Body of pancreas (tissue), 4 donors: ENCODE measurements around the gene SLC13A3. TPM values are rescaled to one million over a fixed set of nuclear protein-coding genes. Genes with fewer than 3 reads are reported as not detected.

Experiments used
- ATAC-seq: fragments of 150-250 bp; one replicate; pipeline ENCODE4 v1.9.1; 2016
- DNase-seq, 4 donors: peaks; one replicate each; pipeline ENCODE4 v3.0.0-alpha.2; 2019
- H3K27ac ChIP-seq, 4 donors: fragments of 200-600 bp; sonication (generic); 1 replicate in 3 of 4; 2 replicates in 1 of 4; pipeline versions ENCODE4 v1.5.1 to v1.6.1; 2016 to 2019; ENCODE audit warnings: mild to moderate bottlenecking in 1 of 4, mixed read lengths in 1 of 4, moderate library complexity in 1 of 4
- H3K27me3 ChIP-seq, 2 donors: fragments of 200-600 bp; sonication (generic); one replicate each; pipeline ENCODE4 v1.6.0; 2016; ENCODE audit warnings: mild to moderate bottlenecking in 1 of 2
- H3K36me3 ChIP-seq, 2 donors: fragments of 200-600 bp; sonication (generic); replicated peaks in 1 of 2; 2 replicates each; pipeline ENCODE4 v1.5.1; 2016; ENCODE audit warnings: low read depth in 2 of 2; ENCODE audit not compliant: insufficient read depth in 1 of 2
- H3K4me1 ChIP-seq: fragments of 200-600 bp; sonication (generic); one replicate; pipeline ENCODE4 v1.6.0; 2016
- H3K4me3 ChIP-seq, 2 donors: fragments of 200-600 bp; sonication (generic); 1 replicate in 1 of 2; 2 replicates in 1 of 2; pipeline ENCODE4 v1.5.1; 2016 to 2019
- H3K9me3 ChIP-seq, 3 donors: fragments of 200-600 bp; sonication (generic); 1 replicate in 2 of 3; 2 replicates in 1 of 3; pipeline ENCODE4 v1.5.1; 2016
- POLR2A ChIP-seq, 3 donors: fragments of 450-650 bp; IDR thresholded peaks; one replicate each; pipeline ENCODE4 v1.6.1; 2016; ENCODE audit warnings: antibody characterized with exemption in 3 of 3, mild to moderate bottlenecking in 2 of 3
- WGBS, 2 donors: methylation state at CpG; one replicate each; pipeline ENCODE4 v1.1.5; 2017; 5-methylcytosine and 5-hydroxymethylcytosine counted together
- intact Hi-C: fragments of 100-400 bp; cut with DNase I; formaldehyde crosslinking; loops from one replicate; pipeline ENCODE4 v1.15.1; 2023
- total RNA-seq, 2 donors: library from RNA; depleted of rRNA; stranded (reverse); fragments of >200 nt; gene quantifications; one replicate each; pipeline ENCODE4 v1.1.0, GENCODE V29; 2016
- TF ChIP-seq, protein P1 (sequence below), 7 experiments: fragments of 450-650 bp in 4 of 7; fragments of 200-600 bp in 3 of 7; sonication (generic) in 3 of 7; IDR thresholded peaks; one replicate each; pipeline ENCODE4 v1.5.1; 2016 to 2019; ENCODE audit warnings: antibody characterized with exemption in 7 of 7

SLC13A3 gene
- total RNA-seq, 2 donors from 2014 or later, result 3.4 to 6.3 TPM

DNA sequence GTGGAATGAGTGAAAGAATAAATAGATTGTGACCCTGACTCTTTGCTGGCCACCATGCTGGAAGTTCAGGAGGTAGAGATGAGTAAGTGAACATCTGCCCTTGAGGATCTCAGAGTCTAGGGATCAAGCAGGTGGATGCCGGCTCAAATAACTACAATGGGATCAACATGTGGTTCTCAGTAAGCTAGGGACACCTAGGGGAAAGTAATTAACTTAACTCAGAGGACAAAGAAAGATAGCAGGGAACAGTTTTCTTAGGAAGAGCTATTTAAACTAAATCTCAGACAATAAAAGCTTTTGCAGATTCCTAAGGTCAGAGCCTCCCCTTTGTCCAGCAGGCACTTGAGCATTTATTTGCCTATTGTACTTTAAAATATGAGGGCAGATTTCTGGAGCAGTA, 29.1 kb downstream of the SLC13A3 start:
- WGBS, 2 donors, result 50 to 69% methylated on average over 1 of the region's 1 CpG
- DNase-seq (no peak), ATAC-seq (no peak)
- no peak for TF ChIP-seq POLR2A (IDR thresholded peaks at IDR 0.05)
- TF ChIP-seq, protein P1, sequence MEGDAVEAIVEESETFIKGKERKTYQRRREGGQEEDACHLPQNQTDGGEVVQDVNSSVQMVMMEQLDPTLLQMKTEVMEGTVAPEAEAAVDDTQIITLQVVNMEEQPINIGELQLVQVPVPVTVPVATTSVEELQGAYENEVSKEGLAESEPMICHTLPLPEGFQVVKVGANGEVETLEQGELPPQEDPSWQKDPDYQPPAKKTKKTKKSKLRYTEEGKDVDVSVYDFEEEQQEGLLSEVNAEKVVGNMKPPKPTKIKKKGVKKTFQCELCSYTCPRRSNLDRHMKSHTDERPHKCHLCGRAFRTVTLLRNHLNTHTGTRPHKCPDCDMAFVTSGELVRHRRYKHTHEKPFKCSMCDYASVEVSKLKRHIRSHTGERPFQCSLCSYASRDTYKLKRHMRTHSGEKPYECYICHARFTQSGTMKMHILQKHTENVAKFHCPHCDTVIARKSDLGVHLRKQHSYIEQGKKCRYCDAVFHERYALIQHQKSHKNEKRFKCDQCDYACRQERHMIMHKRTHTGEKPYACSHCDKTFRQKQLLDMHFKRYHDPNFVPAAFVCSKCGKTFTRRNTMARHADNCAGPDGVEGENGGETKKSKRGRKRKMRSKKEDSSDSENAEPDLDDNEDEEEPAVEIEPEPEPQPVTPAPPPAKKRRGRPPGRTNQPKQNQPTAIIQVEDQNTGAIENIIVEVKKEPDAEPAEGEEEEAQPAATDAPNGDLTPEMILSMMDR (IDR thresholded peaks at IDR 0.05), result no peak
- Histone ChIP-seq H3K36me3 (no peaks in the 10 kb centered on the region), H3K27ac (no peak overlapping the region), H3K9me3 (no peaks in the 10 kb centered on the region), H3K4me3 (no peak overlapping the region), H3K27me3 (no peaks in the 10 kb centered on the region), H3K4me1 (no peaks in the 10 kb centered on the region)
- intact Hi-C loops, result no loop called here

DNA sequence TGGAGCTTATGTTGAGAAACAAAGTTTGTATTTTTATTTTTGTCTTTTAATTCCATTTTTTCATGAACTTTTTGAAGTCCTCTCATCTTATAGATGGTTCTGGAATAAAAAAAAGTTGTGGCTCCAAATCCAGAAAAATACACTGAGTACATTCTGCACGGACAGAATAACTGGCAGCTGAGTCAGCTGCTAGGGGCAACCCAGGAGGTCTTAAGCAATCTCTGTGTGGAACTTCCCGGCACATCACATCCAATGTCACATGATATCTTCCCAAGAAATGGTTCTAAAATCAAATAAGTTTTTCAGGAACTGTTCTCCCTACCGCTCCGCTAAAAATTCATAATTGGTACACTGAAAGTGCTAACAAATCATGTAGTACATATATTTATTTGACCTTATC, 29.8 kb downstream of the SLC13A3 start:
- no peak for ATAC-seq
- Histone ChIP-seq H3K4me1 (no peaks in the 10 kb centered on the region), H3K27me3 (no peaks in the 10 kb centered on the region), H3K27ac (no peak overlapping the region), H3K9me3 (no peaks in the 10 kb centered on the region), H3K36me3 (no peaks in the 10 kb centered on the region), H3K4me3 (no peak overlapping the region)
- no peak for DNase-seq
- 72 to 90% methylated on average over 4 of the region's 4 CpGs for WGBS, 2 donors
- TF ChIP-seq, protein P1 (IDR thresholded peaks at IDR 0.05), result no peak
- TF ChIP-seq POLR2A (IDR thresholded peaks at IDR 0.05), result no peak
- intact Hi-C loops, result no loop called here

DNA sequence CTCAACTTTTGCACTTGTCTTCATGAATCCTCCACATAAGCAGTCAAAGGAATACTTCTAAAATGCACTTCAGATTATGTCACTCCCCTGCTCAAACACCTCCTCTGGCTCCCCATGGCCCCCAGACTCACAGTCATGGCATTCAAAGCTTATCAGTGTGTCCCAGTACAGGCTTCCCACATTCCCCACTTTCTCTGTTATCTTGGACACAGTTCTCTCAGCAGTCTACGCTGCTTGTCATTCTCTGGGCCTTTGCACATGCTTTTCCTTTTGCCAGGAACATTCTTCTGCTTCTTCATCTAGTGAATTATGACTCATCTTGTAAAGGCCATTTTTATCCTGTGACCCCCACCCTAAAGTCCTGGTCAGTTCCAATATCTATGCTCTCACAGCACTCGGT, 31.8 kb downstream of the SLC13A3 start:
- Histone ChIP-seq H3K36me3 (no peaks in the 10 kb centered on the region), H3K4me3 (no peak overlapping the region), H3K9me3 (no peaks in the 10 kb centered on the region), H3K27ac (no peak overlapping the region), H3K27me3 (no peaks in the 10 kb centered on the region), H3K4me1 (no peaks in the 10 kb centered on the region)
- ATAC-seq, result no peak
- DNase-seq, result no peak
- TF ChIP-seq, protein P1 (IDR thresholded peaks at IDR 0.05), result no peak
- no peak for TF ChIP-seq POLR2A (IDR thresholded peaks at IDR 0.05)
- WGBS, 2 donors, result 73 to 88% methylated on average over 2 of the region's 2 CpGs
- intact Hi-C loops, result no loop called here

DNA sequence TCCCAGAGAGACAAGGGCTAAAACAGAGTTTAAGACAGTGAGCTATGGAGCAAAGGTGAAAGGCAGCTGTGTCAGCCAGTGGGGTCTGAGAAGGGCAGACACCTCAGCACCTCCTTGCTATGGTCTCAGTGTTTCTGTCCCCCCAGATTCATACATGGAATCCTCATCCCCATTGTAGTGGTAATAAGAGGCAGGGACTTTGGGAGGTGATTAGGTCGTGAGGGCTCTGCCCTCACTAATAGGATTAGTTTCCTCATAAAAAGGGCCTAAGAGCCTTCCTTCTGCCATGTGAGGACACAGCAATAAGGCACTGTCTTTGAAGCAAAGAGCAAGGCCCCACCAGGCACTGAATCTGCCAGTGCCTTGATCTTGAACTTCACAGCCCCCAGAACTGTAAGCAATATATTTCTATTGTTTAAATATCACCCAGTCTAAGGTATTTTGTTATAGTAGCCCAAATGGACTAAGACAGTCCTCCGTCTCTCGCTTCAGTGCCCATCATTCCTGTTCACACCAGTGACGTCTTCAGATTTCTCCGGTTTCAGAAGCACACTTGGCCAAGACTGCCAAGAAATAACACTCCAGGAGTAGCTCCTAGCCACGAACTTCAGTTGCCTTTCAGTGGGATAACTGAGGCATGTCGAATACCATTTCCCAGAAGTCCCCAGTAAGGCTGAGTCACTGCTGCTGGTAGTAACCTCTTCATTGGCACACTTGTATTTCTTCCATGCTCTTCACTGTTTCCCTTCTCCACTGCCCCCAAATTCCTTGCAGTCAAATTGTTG, 32.8 kb downstream of the SLC13A3 start:
- TF ChIP-seq POLR2A (IDR thresholded peaks at IDR 0.05), result no peak
- TF ChIP-seq, protein P1 (IDR thresholded peaks at IDR 0.05), result no peak
- H3K27me3 ChIP-seq, result no peaks in the 10 kb centered on the region
- no peak overlapping the region for H3K27ac ChIP-seq
- H3K36me3 ChIP-seq, result no peaks in the 10 kb centered on the region
- no peaks in the 10 kb centered on the region for H3K9me3 ChIP-seq
- no peak for DNase-seq
- H3K4me1 ChIP-seq, result no peaks in the 10 kb centered on the region
- H3K4me3 ChIP-seq, result no peak overlapping the region
- WGBS, 2 donors, result 84 to 93% methylated on average over 7 of the region's 7 CpGs
- no peak for ATAC-seq
- intact Hi-C loops, result no loop called here

DNA sequence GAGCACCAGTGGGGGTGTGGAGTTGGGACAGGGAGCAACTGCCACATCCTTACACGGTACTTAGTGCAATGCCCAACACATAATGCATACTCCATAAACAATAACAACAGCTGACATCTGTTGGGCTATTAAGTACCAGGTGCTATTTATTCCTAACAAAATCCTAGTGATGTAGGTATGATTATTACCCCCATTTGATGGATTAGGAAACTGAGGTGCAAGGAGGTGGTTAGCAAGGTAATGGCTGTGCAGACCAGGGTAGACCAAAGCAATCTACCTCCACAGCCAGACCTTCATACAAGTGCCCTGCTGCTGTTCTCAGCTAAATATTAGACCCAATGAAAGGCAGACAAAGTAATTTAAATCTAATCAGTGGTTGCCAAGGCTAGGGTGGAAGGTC, 36.8 kb downstream of the SLC13A3 start:
- no peak for ATAC-seq
- no peaks in the 10 kb centered on the region for H3K36me3 ChIP-seq
- no peaks in the 10 kb centered on the region for H3K27me3 ChIP-seq
- no peaks in the 10 kb centered on the region for H3K9me3 ChIP-seq
- 84 to 86% methylated on average over 1 of the region's 1 CpG for WGBS, 2 donors
- intact Hi-C loops, result no loop called here
- H3K4me1 ChIP-seq, result no peaks in the 10 kb centered on the region
- DNase-seq, result no peak
- H3K27ac ChIP-seq, result no peak overlapping the region
- no peak for TF ChIP-seq POLR2A (IDR thresholded peaks at IDR 0.05)
- TF ChIP-seq, protein P1 (IDR thresholded peaks at IDR 0.05), result no peak
- H3K4me3 ChIP-seq, result no peak overlapping the region
